Pulmonary artery endothelial cell (primary cell): ENCODE data around the gene CLIP4. TPM values are rescaled to one million over a fixed set of nuclear protein-coding genes. Genes with fewer than 3 reads are reported as not detected.

Experiments
- total RNA-seq: library from RNA; depleted of rRNA; stranded (reverse); fragments of >200 nt; gene quantifications from 2 replicates; pipeline ENCODE4 v1.2.3, GENCODE V29; 2014

CLIP4 gene
- total RNA-seq, 1 donor from 2014 or later = 28.0 TPM

Other genes with a start within 250 kb of the CLIP4 start
- 12.0 and 18.2 TPM in 2 replicates for gene TRMT61B, start 245.1 kb upstream of the CLIP4 start, total RNA-seq
- 103 and 105 TPM in 2 replicates for gene WDR43, start 220.7 kb upstream of the CLIP4 start, total RNA-seq
- 0.14 TPM in 1 of 2 replicates, not detected in the other for gene TOGARAM2, start 134.1 kb upstream of the CLIP4 start, total RNA-seq
- not detected in 2 replicates for gene PCARE, start 40.9 kb upstream of the CLIP4 start, total RNA-seq